H9 (cell line): Measurements from ENCODE around the gene SLCO4A1. TPM values are rescaled to one million over a fixed set of nuclear protein-coding genes. Genes with fewer than 3 reads are reported as not detected.

Experiments used
- DNase-seq: peaks from one replicate; pipeline ENCODE4 v3.0.0-alpha.2; 2017
- H2AFZ ChIP-seq: one replicate; pipeline ENCODE4 v1.6.1; 2013; ENCODE audit warnings: mild to moderate bottlenecking, low read length, control low read depth, moderate library complexity
- H2AK5ac ChIP-seq: 2 replicates; pipeline ENCODE4 v1.6.1; 2013; ENCODE audit warnings: low read length, control low read depth, mixed read lengths; ENCODE audit not compliant: insufficient read length
- H2BK120ac ChIP-seq: one replicate; pipeline ENCODE4 v1.6.1; 2013; ENCODE audit warnings: low read depth, mild to moderate bottlenecking, low read length, control low read depth, inconsistent platforms; ENCODE audit not compliant: poor library complexity, severe bottlenecking
- H2BK12ac ChIP-seq: 2 replicates; pipeline ENCODE4 v1.6.1; 2013; ENCODE audit warnings: low read length, control low read depth, mixed read lengths, low read depth; ENCODE audit not compliant: insufficient read length
- H2BK15ac ChIP-seq: 2 replicates; pipeline ENCODE4 v1.6.1; 2013; ENCODE audit warnings: low read depth, low read length, control low read depth
- H2BK20ac ChIP-seq: one replicate; pipeline ENCODE4 v1.6.1; 2013; ENCODE audit warnings: low read depth, mild to moderate bottlenecking, low read length, control low read depth, inconsistent platforms; ENCODE audit not compliant: poor library complexity, severe bottlenecking
- H2BK5ac ChIP-seq: 2 replicates; pipeline ENCODE4 v1.6.1; 2013; ENCODE audit warnings: low read length, control low read depth, mixed read lengths; ENCODE audit not compliant: insufficient read length
- H3K14ac ChIP-seq: 2 replicates; pipeline ENCODE4 v1.6.1; 2013; ENCODE audit warnings: low read length, control low read depth; ENCODE audit not compliant: insufficient read depth
- H3K18ac ChIP-seq: 2 replicates; pipeline ENCODE4 v1.6.1; 2013; ENCODE audit warnings: low read depth, mild to moderate bottlenecking, mixed read lengths, low read length, control low read depth; ENCODE audit not compliant: insufficient read length
- H3K23ac ChIP-seq: 2 replicates; pipeline ENCODE4 v1.6.1; 2013; ENCODE audit warnings: low read length, control low read depth, mixed read lengths, low read depth; ENCODE audit not compliant: insufficient read length
- H3K23me2 ChIP-seq: 2 replicates; pipeline ENCODE4 v1.6.1; 2013; ENCODE audit warnings: low read depth, mild to moderate bottlenecking, mixed read lengths, low read length, control low read depth; ENCODE audit not compliant: insufficient read length, poor library complexity, severe bottlenecking
- H3K27ac ChIP-seq: 2 replicates; pipeline ENCODE4 v1.5.1; 2013; ENCODE audit warnings: low read length, control low read depth, mixed read lengths, low read depth; ENCODE audit not compliant: insufficient read length
- H3K27me3 ChIP-seq: 2 replicates; pipeline ENCODE4 v1.6.1; 2013; ENCODE audit warnings: low read length, control low read depth, inconsistent platforms; ENCODE audit not compliant: insufficient read depth
- H3K4ac ChIP-seq: 2 replicates; pipeline ENCODE4 v1.6.1; 2013; ENCODE audit warnings: low read depth, mild to moderate bottlenecking, control low read depth, inconsistent platforms, low read length, moderate library complexity
- H3K4me1 ChIP-seq: 2 replicates; pipeline ENCODE4 v1.6.1; 2013; ENCODE audit warnings: low read length, control low read depth, inconsistent platforms; ENCODE audit not compliant: insufficient read depth
- H3K4me2 ChIP-seq: 2 replicates; pipeline ENCODE4 v1.6.1; 2013; ENCODE audit warnings: low read length, control low read depth, mixed read lengths; ENCODE audit not compliant: insufficient read length, insufficient read depth
- H3K56ac ChIP-seq: 2 replicates; pipeline ENCODE4 v1.6.1; 2013; ENCODE audit warnings: low read depth, mild to moderate bottlenecking, mixed read lengths, low read length, control low read depth; ENCODE audit not compliant: insufficient read length
- H3K79me1 ChIP-seq: 2 replicates; pipeline ENCODE4 v1.6.1; 2013; ENCODE audit warnings: low read depth, mild to moderate bottlenecking, moderate library complexity, low read length, control low read depth, inconsistent platforms; ENCODE audit not compliant: insufficient read depth, poor library complexity, severe bottlenecking
- H3K79me2 ChIP-seq: 2 replicates; pipeline ENCODE4 v1.6.1; 2013; ENCODE audit warnings: low read length, control low read depth, inconsistent platforms; ENCODE audit not compliant: insufficient read depth
- H3K9ac ChIP-seq: 2 replicates; pipeline ENCODE4 v1.6.1; 2013; ENCODE audit warnings: low read length, control low read depth, mixed read lengths; ENCODE audit not compliant: insufficient read length; ENCODE audit errors: extremely low read depth
- H3K9me3 ChIP-seq: one replicate; pipeline ENCODE4 v1.6.1; 2013; ENCODE audit warnings: low read depth, low read length, inconsistent platforms; ENCODE audit not compliant: control insufficient read depth
- H3T11ph ChIP-seq: one replicate; pipeline ENCODE4 v1.6.1; 2013; ENCODE audit warnings: mild to moderate bottlenecking, low read length, control low read depth, inconsistent platforms
- H4K20me1 ChIP-seq: one replicate; pipeline ENCODE4 v1.6.1; 2013; ENCODE audit not compliant: control insufficient read depth, insufficient read length, insufficient read depth
- H4K5ac ChIP-seq: 2 replicates; pipeline ENCODE4 v1.6.1; 2013; ENCODE audit warnings: low read depth, mild to moderate bottlenecking, mixed read lengths, low read length, control low read depth; ENCODE audit not compliant: insufficient read length
- H4K8ac ChIP-seq: replicated peaks from 2 replicates; pipeline ENCODE4 v1.6.1; 2013; ENCODE audit warnings: low read length, control low read depth, mixed read lengths, low read depth; ENCODE audit not compliant: insufficient read length
- H4K91ac ChIP-seq: 2 replicates; pipeline ENCODE4 v1.6.1; 2013; ENCODE audit warnings: low read depth, mild to moderate bottlenecking, moderate library complexity, mixed read lengths, low read length, control low read depth; ENCODE audit not compliant: insufficient read length
- H3K27ac Mint-ChIP-seq, 3 experiments: 2 replicates in 2 of 3; 3 replicates in 1 of 3; pipeline ENCODE4 v1.8.0; 2020 to 2021; ENCODE audit warnings: mixed read lengths in 3 of 3, mild to moderate bottlenecking in 1 of 3, moderate library complexity in 1 of 3
- H3K27me3 Mint-ChIP-seq: 2 replicates; pipeline ENCODE4 v1.8.0; 2021; ENCODE audit warnings: low read depth, mild to moderate bottlenecking, moderate library complexity, mixed read lengths
- H3K36me3 Mint-ChIP-seq, 3 experiments: 2 replicates in 2 of 3; 3 replicates in 1 of 3; pipeline ENCODE4 v1.8.0; 2020 to 2021; ENCODE audit warnings: low read depth in 3 of 3, mixed read lengths in 3 of 3; ENCODE audit not compliant: insufficient read depth in 1 of 3
- H3K4me1 Mint-ChIP-seq, 2 experiments: 2 replicates each; pipeline ENCODE4 v1.8.0; 2020; ENCODE audit warnings: mixed read lengths in 2 of 2
- H3K4me3 Mint-ChIP-seq, 2 experiments: 2 replicates in 1 of 2; 3 replicates in 1 of 2; pipeline ENCODE4 v1.8.0; 2020 to 2021; ENCODE audit warnings: mild to moderate bottlenecking in 2 of 2, mixed read lengths in 2 of 2, moderate library complexity in 1 of 2
- H3K9me3 Mint-ChIP-seq, 2 experiments: 2 replicates in 1 of 2; 3 replicates in 1 of 2; pipeline ENCODE4 v1.8.0; 2020; ENCODE audit warnings: mild to moderate bottlenecking in 2 of 2, mixed read lengths in 2 of 2, moderate library complexity in 1 of 2
- CTCF ChIP-seq: fragments of 200-600 bp; sonication (generic); conservative IDR thresholded peaks from 3 replicates; pipeline ENCODE4 v1.8.0; 2021; ENCODE audit warnings: antibody characterized with exemption, mild to moderate bottlenecking
- WGBS: extraction: QIAGEN DNeasy Blood & Tissue Kit; methylation state at CpG from one replicate; pipeline ENCODE4 v1.1.7; 2013; ENCODE audit warnings: missing lambda C conversion rate, low lambda C conversion rate, mixed read lengths; ENCODE audit not compliant: insufficient read length; ENCODE audit errors: extremely low coverage; 5-methylcytosine and 5-hydroxymethylcytosine counted together
- total RNA-seq: library from RNA; stranded (reverse); gene quantifications from 2 replicates; pipeline ENCODE4 v1.2.1, GENCODE V29; 2021

SLCO4A1 gene
- total RNA-seq, 1 experiment from 2014 or later = 9.4 TPM

GRCh38 chr20:62614961-62615680 lies 27.2 kb upstream of the SLCO4A1 start:
- Histone ChIP-seq H4K8ac (no peak overlapping the region), H3K27me3 (no peaks in the 10 kb centered on the region), H3K4ac (no peak overlapping the region), H3K18ac (no peak overlapping the region), H4K20me1 (peaks cover 2% of the 10 kb centered on the region), H2BK120ac (no peak overlapping the region), H2AFZ (no peak overlapping the region), H3K14ac (no peak overlapping the region; the same call in 1 of the 2 replicates), H3K56ac (no peak overlapping the region), H3K23me2 (no peaks in the 10 kb centered on the region), H3T11ph (no peak overlapping the region), H3K23ac (no peak overlapping the region), H3K9me3 (no peaks in the 10 kb centered on the region), H4K5ac (no peak overlapping the region), H3K4me2 (no peak overlapping the region), H3K4me1 (no peaks in the 10 kb centered on the region; the same call in 1 of the 2 replicates), H2BK15ac (no peak overlapping the region), H3K9ac (no peak overlapping the region), H3K79me1 (no peaks in the 10 kb centered on the region), H2AK5ac (no peak overlapping the region), H2BK5ac (no peak overlapping the region), H3K79me2 (no peaks in the 10 kb centered on the region), H3K27ac (no peak overlapping the region), H2BK12ac (no peak overlapping the region), H2BK20ac (no peak overlapping the region), H4K91ac (no peak overlapping the region)
- Mint-ChIP-seq H3K4me1 (peaks cover 7% of the 10 kb centered on the region in 2 experiments), H3K27me3 (peaks cover 10% of the 10 kb centered on the region), H3K9me3 (peaks cover 0 to 3% of the 10 kb centered on the region in 2 experiments; a peak in 2 of 5 replicates), H3K36me3 (peaks cover 0 to 2% (median 0%) of the 10 kb centered on the region in 3 experiments; a peak in 2 of 7 replicates), H3K27ac (no peak overlapping the region), H3K4me3 (no peak overlapping the region)
- DNase-seq = no peak
- TF ChIP-seq CTCF = no peak
- no CpG with 5 or more reads among the region's 34 CpGs for WGBS
